Breast epithelium (tissue), 4 donors: ENCODE data around the gene LGALS7B. TPM values are rescaled to one million over a fixed set of nuclear protein-coding genes. Genes with fewer than 3 reads are reported as not detected.

Experiments
- DNase-seq, 2 donors: peaks; one replicate each; pipeline ENCODE4 v3.0.0-alpha.2; 2019; ENCODE audit warnings: low spot score in 2 of 2
- H3K27ac ChIP-seq, 2 donors: fragments of 200-600 bp; sonication (generic) in 1 of 2; one replicate each; pipeline ENCODE4 v1.5.1; 2016 to 2019; ENCODE audit warnings: mild to moderate bottlenecking in 1 of 2
- H3K27me3 ChIP-seq, 2 donors: fragments of 200-600 bp; sonication (generic) in 1 of 2; one replicate each; pipeline versions ENCODE4 v1.5.1 to v1.6.0; 2017 to 2019; ENCODE audit warnings: control low read depth in 1 of 2, mild to moderate bottlenecking in 1 of 2
- H3K36me3 ChIP-seq: fragments of 200-600 bp; one replicate; pipeline ENCODE4 v1.5.1; 2019
- H3K4me1 ChIP-seq, 2 donors: fragments of 200-600 bp; sonication (generic); one replicate each; pipeline ENCODE4 v1.5.1; 2016 to 2019; ENCODE audit warnings: control low read depth in 1 of 2
- H3K4me3 ChIP-seq, 3 donors: fragments of 200-600 bp; sonication (generic); 1 replicate in 2 of 3; 2 replicates in 1 of 3; pipeline ENCODE4 v1.5.1; 2016 to 2019; ENCODE audit warnings: mild to moderate bottlenecking in 3 of 3, moderate library complexity in 2 of 3
- H3K9me3 ChIP-seq, 2 donors: fragments of 200-600 bp; sonication (generic) in 1 of 2; one replicate each; pipeline ENCODE4 v1.5.1; 2016 to 2019; ENCODE audit warnings: control low read depth in 1 of 2
- CTCF ChIP-seq, 3 donors: fragments of 450-650 bp; IDR thresholded peaks; one replicate each; pipeline ENCODE4 v1.5.1; 2016 to 2017; ENCODE audit warnings: antibody characterized with exemption in 3 of 3, mild to moderate bottlenecking in 3 of 3, moderate library complexity in 3 of 3
- POLR2A ChIP-seq: fragments of 450-650 bp; IDR thresholded peaks from one replicate; pipeline ENCODE4 v1.6.1; 2016; ENCODE audit warnings: antibody characterized with exemption, mild to moderate bottlenecking, moderate library complexity
- POLR2AphosphoS5 ChIP-seq, 3 donors: sonication (generic); formaldehyde crosslinking; IDR thresholded peaks; one replicate each; pipeline ENCODE4 v1.6.1; 2017; ENCODE audit warnings: antibody characterized with exemption in 3 of 3
- intact Hi-C: fragments of 100-400 bp; cut with DNase I; formaldehyde crosslinking; loops from one replicate; pipeline ENCODE4 v1.15.1; 2023; ENCODE audit warnings: low total_unique reads
- total RNA-seq, 3 donors: library from RNA; depleted of rRNA; stranded (reverse); fragments of >200 nt; gene quantifications; one replicate each; pipeline ENCODE4 v1.1.0, GENCODE V29; 2016

The LGALS7B gene
- total RNA-seq, 3 donors from 2014 or later = 5.9 to 23.6 TPM; not detected in 1

GRCh38 chr19:38830039-38830733, 41.2 kb downstream of the LGALS7B start:
- Histone ChIP-seq H3K36me3 (no peaks in the 10 kb centered on the region), H3K9me3 (no peaks in the 10 kb centered on the region), H3K27ac (peak overlapping the region; percentile 92 to 96), H3K4me1 (peaks cover 3 to 10% of the 10 kb centered on the region in 2 donors), H3K27me3 (no peaks in the 10 kb centered on the region), H3K4me3 (peak overlapping the region in 2 of 3 donors; percentile 68 to 77)
- DNase-seq = no peak
- TF ChIP-seq POLR2AphosphoS5 (IDR thresholded peaks at IDR 0.05) (no peak), POLR2A (no peak), CTCF (IDR thresholded peaks at IDR 0.05) (no peak)
- intact Hi-C loops = no loop called here

- peaks cover 3 to 10% of the 10 kb centered on the region in 2 donors for H3K4me1 ChIP-seq
- H3K4me3 ChIP-seq = peak overlapping the region; percentile 62 to 77 (median 68)
- intact Hi-C loops = no loop called here
- H3K9me3 ChIP-seq = no peaks in the 10 kb centered on the region
- no peaks in the 10 kb centered on the region for H3K36me3 ChIP-seq
- H3K27me3 ChIP-seq = no peaks in the 10 kb centered on the region
- DNase-seq = peak; percentile 83 to 89
- peak overlapping the region; percentile 92 to 96 for H3K27ac ChIP-seq
- no peak for TF ChIP-seq POLR2A
Measured at GRCh38 chr19:38831142-38831605, 42.2 kb downstream of the LGALS7B start.

- Histone ChIP-seq H3K27me3 (no peaks in the 10 kb centered on the region), H3K36me3 (no peaks in the 10 kb centered on the region), H3K4me1 (peaks cover 11 to 19% of the 10 kb centered on the region in 2 donors), H3K27ac (peak overlapping the region; percentile 61 to 68), H3K9me3 (no peaks in the 10 kb centered on the region), H3K4me3 (no peak overlapping the region)
- DNase-seq = no peak
- intact Hi-C loops = no loop called here
- no peak for TF ChIP-seq POLR2A
- TF ChIP-seq POLR2AphosphoS5 (IDR thresholded peaks at IDR 0.05) = no peak
- no peak for TF ChIP-seq CTCF (IDR thresholded peaks at IDR 0.05)
Measured at GRCh38 chr19:38833092-38833425, 44.1 kb downstream of the LGALS7B start.

- intact Hi-C loops = no loop called here
- H3K4me3 ChIP-seq = no peak overlapping the region
- H3K9me3 ChIP-seq = no peaks in the 10 kb centered on the region
- H3K27me3 ChIP-seq = no peaks in the 10 kb centered on the region
- DNase-seq = no peak
- H3K27ac ChIP-seq = peak overlapping the region; percentile 5 to 67
- H3K36me3 ChIP-seq = no peaks in the 10 kb centered on the region
- TF ChIP-seq CTCF (IDR thresholded peaks at IDR 0.05) = no peak
- TF ChIP-seq POLR2AphosphoS5 (IDR thresholded peaks at IDR 0.05) = no peak
- no peak for TF ChIP-seq POLR2A
- H3K4me1 ChIP-seq = peaks cover 17 to 19% of the 10 kb centered on the region in 2 donors
Measured at GRCh38 chr19:38834104-38834490, 45.1 kb downstream of the LGALS7B start.

GRCh38 chr19:38834590-38834989, 45.6 kb downstream of the LGALS7B start:
- Histone ChIP-seq H3K4me1 (peaks cover 17 to 19% of the 10 kb centered on the region in 2 donors), H3K27ac (peak overlapping the region; percentile 5 to 67), H3K27me3 (no peaks in the 10 kb centered on the region), H3K9me3 (no peaks in the 10 kb centered on the region), H3K36me3 (no peaks in the 10 kb centered on the region), H3K4me3 (no peak overlapping the region)
- TF ChIP-seq POLR2A (no peak), POLR2AphosphoS5 (IDR thresholded peaks at IDR 0.05) (no peak), CTCF (IDR thresholded peaks at IDR 0.05) (no peak)
- no peak for DNase-seq
- intact Hi-C loops = no loop called here
